IMR-90 (cell line): Measurements from ENCODE around the gene RAD52.

Experiments
- BHLHE40 ChIP-seq: fragments of 150-350 bp; IDR thresholded peaks from 2 replicates; pipeline ENCODE4 v1.6.1; 2016; ENCODE audit warnings: mild to moderate bottlenecking, low read depth, low read length
- CEBPB ChIP-seq: IDR thresholded peaks from 2 replicates; pipeline ENCODE4 v1.6.1; 2012; ENCODE audit warnings: low read depth, low read length, improper control_type of control experiment
- CHD1 ChIP-seq: IDR thresholded peaks from 2 replicates; pipeline ENCODE4 v1.6.1; 2012; ENCODE audit warnings: low read depth, low read length, improper control_type of control experiment
- MAFK ChIP-seq: IDR thresholded peaks from 2 replicates; pipeline ENCODE4 v1.6.1; 2012; ENCODE audit warnings: low read depth, low read length, improper control_type of control experiment
- NFE2L2 ChIP-seq: fragments of 150-350 bp; IDR thresholded peaks from 2 replicates; pipeline ENCODE4 v1.6.1; 2016; ENCODE audit warnings: low read depth, mild to moderate bottlenecking, low read length
- POLR2A ChIP-seq: IDR thresholded peaks from 2 replicates; pipeline ENCODE4 v1.6.1; 2012; ENCODE audit warnings: mild to moderate bottlenecking, low read depth, low read length
- RFX5 ChIP-seq: IDR thresholded peaks from 2 replicates; pipeline ENCODE4 v1.8.0; 2012; ENCODE audit warnings: low read depth, mild to moderate bottlenecking, low read length, moderate library complexity
- TF ChIP-seq, protein P1 (sequence below): conservative IDR thresholded peaks from 2 replicates; pipeline ENCODE4 v1.5.1; 2012; ENCODE audit warnings: mild to moderate bottlenecking, low read depth, low read length, improper control_type of control experiment

GRCh38 chr12:988646-989045 lies 39.2 kb upstream of the RAD52 start:
- TF ChIP-seq, protein P1, sequence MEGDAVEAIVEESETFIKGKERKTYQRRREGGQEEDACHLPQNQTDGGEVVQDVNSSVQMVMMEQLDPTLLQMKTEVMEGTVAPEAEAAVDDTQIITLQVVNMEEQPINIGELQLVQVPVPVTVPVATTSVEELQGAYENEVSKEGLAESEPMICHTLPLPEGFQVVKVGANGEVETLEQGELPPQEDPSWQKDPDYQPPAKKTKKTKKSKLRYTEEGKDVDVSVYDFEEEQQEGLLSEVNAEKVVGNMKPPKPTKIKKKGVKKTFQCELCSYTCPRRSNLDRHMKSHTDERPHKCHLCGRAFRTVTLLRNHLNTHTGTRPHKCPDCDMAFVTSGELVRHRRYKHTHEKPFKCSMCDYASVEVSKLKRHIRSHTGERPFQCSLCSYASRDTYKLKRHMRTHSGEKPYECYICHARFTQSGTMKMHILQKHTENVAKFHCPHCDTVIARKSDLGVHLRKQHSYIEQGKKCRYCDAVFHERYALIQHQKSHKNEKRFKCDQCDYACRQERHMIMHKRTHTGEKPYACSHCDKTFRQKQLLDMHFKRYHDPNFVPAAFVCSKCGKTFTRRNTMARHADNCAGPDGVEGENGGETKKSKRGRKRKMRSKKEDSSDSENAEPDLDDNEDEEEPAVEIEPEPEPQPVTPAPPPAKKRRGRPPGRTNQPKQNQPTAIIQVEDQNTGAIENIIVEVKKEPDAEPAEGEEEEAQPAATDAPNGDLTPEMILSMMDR: no peak
- no peak for TF ChIP-seq BHLHE40
- no peak for TF ChIP-seq POLR2A
- TF ChIP-seq RFX5: no peak
- TF ChIP-seq NFE2L2: no peak
- no peak for TF ChIP-seq CHD1
- TF ChIP-seq MAFK: no peak
- TF ChIP-seq CEBPB: peak; percentile 63
